ENCODE measurements around the gene COA8. TPM values are rescaled to one million over a fixed set of nuclear protein-coding genes. Genes with fewer than 3 reads are reported as not detected.

The COA8 gene
- total and polyA plus RNA-seq, 9 of the 15 experiments (the other 6 are each of a cell fraction or from before 2014, with no cell fraction given) = 5.0 to 35.3 (median 25.7) TPM

GRCh38 chr14:103613517-103613916, 50.8 kb downstream of the COA8 start:
- DNase-seq (ENCODE audit: extremely low read depth in 1 of 4, low spot score in 3 of 4) (no peak), FAIRE-seq (no peak), ATAC-seq (no peak)
- H3K9me3 ChIP-seq (replicated peaks; ENCODE audit: control insufficient read depth, insufficient read depth, low read depth, low read length) = no peaks in the 10 kb centered on the region; the same call in 1 of the 2 replicates
- no peaks in the 10 kb centered on the region for H3K9me1 ChIP-seq (ENCODE audit: control insufficient read depth, insufficient read depth, low read length)
- ChIA-PET CTCF (ENCODE audit: low intra/inter-chr PET ratio) (interaction anchor here (0.6 kb wide), 1 partner anchor 128 kb away, joined by 3 read pairs; no protein-coding TSS in a partner anchor), POLR2A (no interaction called here)
- H3K36me3 ChIP-seq (ENCODE audit: control insufficient read depth, insufficient read depth, low read length) = no peaks in the 10 kb centered on the region
- no peaks in the 10 kb centered on the region for H3K79me2 ChIP-seq (ENCODE audit: control insufficient read depth, insufficient read depth, low read length)
- intact Hi-C loops (cut with micrococcal nuclease) = no loop called here
- no peaks in the 10 kb centered on the region; a peak in 1 of 5 replicates for H3K4me1 ChIP-seq (replicated peaks in 1 of 2; ENCODE audit: control insufficient read depth in 2 of 2, insufficient read depth in 2 of 2, low read length in 2 of 2)
- BruUV-seq (replicated peaks) = no TSS peak
- 68% methylated on average over 4 of the region's 4 CpGs for WGBS (ENCODE audit: insufficient coverage, low coverage, missing lambda C conversion rate)
- no peak overlapping the region for H3K4me3 ChIP-seq
- no peak overlapping the region for H3K4me2 ChIP-seq (ENCODE audit: insufficient read depth, low read length)
- in situ Hi-C loops (cut with MboI) = no loop called here
- no peak overlapping the region for H3K27ac ChIP-seq (ENCODE audit: extremely low read depth, low read depth, low read length)
- no peak overlapping the region for H3K9ac ChIP-seq (ENCODE audit: insufficient read depth in 1 of 2, low read depth in 2 of 2, low read length in 2 of 2)
- H2AFZ ChIP-seq (ENCODE audit: low read depth, low read length) = no peak overlapping the region
- TF ChIP-seq TAL1 (IDR thresholded peaks at IDR 0.05) = no peak
- no peak for TF ChIP-seq SIRT6 (IDR thresholded peaks at IDR 0.05; ENCODE audit: low read depth, low read length)
- no peak for TF ChIP-seq DNMT1 (IDR thresholded peaks at IDR 0.05)
- TF ChIP-seq CBFA2T2 (conservative IDR thresholded peaks at IDR 0.05) = no peak
- TF ChIP-seq TFAP4 (CRISPR knock-in tag; IDR thresholded peaks at IDR 0.05; ENCODE audit: borderline replicate concordance) = no peak
- H4K20me1 ChIP-seq (replicated peaks; ENCODE audit: control insufficient read depth, insufficient read depth, low read length) = no peaks in the 10 kb centered on the region
- no peaks in the 10 kb centered on the region for H3K27me3 ChIP-seq (ENCODE audit: control insufficient read depth in 2 of 2, insufficient read depth in 2 of 2, low read length in 2 of 2)
